Mesenchymal stem cell (in vitro differentiated cells and primary cell): ENCODE results near the gene KCNK7.

Experiments used
- DNase-seq: peaks from one replicate; pipeline ENCODE4 v3.0.0-alpha.2; 2013
- H2AFZ ChIP-seq: one replicate; pipeline ENCODE4 v1.6.1; 2013; ENCODE audit warnings: low read depth, mild to moderate bottlenecking, control low read depth, inconsistent platforms, low read length, moderate library complexity
- H2AK5ac ChIP-seq: 2 replicates; pipeline ENCODE4 v1.6.1; 2013; ENCODE audit warnings: low read length, moderate library complexity, mild to moderate bottlenecking, inconsistent platforms; ENCODE audit not compliant: severe bottlenecking
- H2BK120ac ChIP-seq: one replicate; pipeline ENCODE4 v1.6.1; 2013; ENCODE audit warnings: low read depth, mild to moderate bottlenecking, inconsistent platforms, low read length, moderate library complexity
- H2BK12ac ChIP-seq, 2 experiments: one replicate each; pipeline ENCODE4 v1.6.1; 2013; ENCODE audit warnings: inconsistent platforms in 2 of 2, low read length in 2 of 2, mild to moderate bottlenecking in 2 of 2, moderate library complexity in 2 of 2, control low read depth in 1 of 2
- H2BK15ac ChIP-seq: one replicate; pipeline ENCODE4 v1.6.1; 2013; ENCODE audit warnings: mild to moderate bottlenecking, low read depth, inconsistent platforms; ENCODE audit not compliant: poor library complexity, severe bottlenecking
- H2BK5ac ChIP-seq: 2 replicates; pipeline ENCODE4 v1.6.1; 2013; ENCODE audit warnings: low read depth, mild to moderate bottlenecking, low read length, control low read depth, inconsistent platforms; ENCODE audit not compliant: poor library complexity, severe bottlenecking
- H3K14ac ChIP-seq, 2 experiments: one replicate each; pipeline ENCODE4 v1.6.1; 2013; ENCODE audit warnings: inconsistent platforms in 2 of 2, low read length in 2 of 2, control low read depth in 1 of 2, mild to moderate bottlenecking in 1 of 2, moderate library complexity in 1 of 2
- H3K18ac ChIP-seq, 2 experiments: one replicate each; pipeline ENCODE4 v1.6.1; 2013; ENCODE audit warnings: inconsistent platforms in 2 of 2, low read length in 2 of 2, control low read depth in 1 of 2, low read depth in 1 of 2, mild to moderate bottlenecking in 1 of 2
- H3K23ac ChIP-seq, 2 experiments: one replicate each; pipeline ENCODE4 v1.6.1; 2013; ENCODE audit warnings: inconsistent platforms in 2 of 2, low read length in 2 of 2, mild to moderate bottlenecking in 2 of 2, moderate library complexity in 2 of 2, control low read depth in 1 of 2
- H3K27ac ChIP-seq: 2 replicates; pipeline ENCODE4 v1.5.1; 2013; ENCODE audit warnings: mild to moderate bottlenecking, moderate library complexity, low read length, control low read depth, inconsistent platforms; ENCODE audit not compliant: poor library complexity, severe bottlenecking
- H3K27me3 ChIP-seq, 2 experiments: 2 replicates each; pipeline versions ENCODE4 v1.6.1 to v1.7.0; 2013; ENCODE audit warnings: low read length in 2 of 2, mild to moderate bottlenecking in 2 of 2, moderate library complexity in 2 of 2, control low read depth in 1 of 2, inconsistent platforms in 1 of 2; ENCODE audit not compliant: control insufficient read depth in 1 of 2, insufficient read depth in 1 of 2
- H3K36me3 ChIP-seq, 2 experiments: 2 replicates each; pipeline versions ENCODE4 v1.6.1 to v1.7.0; 2013; ENCODE audit warnings: low read length in 2 of 2, control low read depth in 1 of 2, inconsistent platforms in 1 of 2, low read depth in 1 of 2, mild to moderate bottlenecking in 1 of 2; ENCODE audit not compliant: insufficient read depth in 2 of 2, control insufficient read depth in 1 of 2
- H3K4ac ChIP-seq, 2 experiments: one replicate each; pipeline ENCODE4 v1.6.1; 2013; ENCODE audit warnings: inconsistent platforms in 2 of 2, low read length in 2 of 2, mild to moderate bottlenecking in 2 of 2, moderate library complexity in 2 of 2, control low read depth in 1 of 2, low read depth in 1 of 2
- H3K4me1 ChIP-seq: 2 replicates; pipeline ENCODE4 v1.6.1; 2013; ENCODE audit warnings: low read depth, low read length, control low read depth; ENCODE audit not compliant: control insufficient read depth, insufficient read depth
- H3K4me2 ChIP-seq: 2 replicates; pipeline ENCODE4 v1.6.1; 2013; ENCODE audit warnings: low read length, mild to moderate bottlenecking, inconsistent platforms; ENCODE audit not compliant: poor library complexity, severe bottlenecking
- H3K4me3 ChIP-seq, 2 experiments: 2 replicates each; pipeline versions ENCODE4 v1.5.1 to v1.7.0; 2013; ENCODE audit warnings: low read length in 2 of 2, mild to moderate bottlenecking in 2 of 2, control low read depth in 1 of 2, low read depth in 1 of 2; ENCODE audit not compliant: insufficient read depth in 1 of 2
- H3K79me1 ChIP-seq: replicated peaks from 2 replicates; pipeline ENCODE4 v1.6.1; 2013; ENCODE audit warnings: mild to moderate bottlenecking, control low read depth, low read length, inconsistent platforms; ENCODE audit not compliant: poor library complexity, severe bottlenecking
- H3K9ac ChIP-seq: 2 replicates; pipeline ENCODE4 v1.7.0; 2013; ENCODE audit warnings: mild to moderate bottlenecking, low read length, moderate library complexity
- H3K9me3 ChIP-seq: 2 replicates; pipeline ENCODE4 v1.7.0; 2013; ENCODE audit warnings: mild to moderate bottlenecking, low read length; ENCODE audit not compliant: control insufficient read depth
- H4K8ac ChIP-seq: one replicate; pipeline ENCODE4 v1.6.1; 2013; ENCODE audit warnings: inconsistent platforms, mild to moderate bottlenecking, low read length, moderate library complexity
- H4K91ac ChIP-seq: one replicate; pipeline ENCODE4 v1.6.1; 2013; ENCODE audit warnings: mild to moderate bottlenecking, low read length, inconsistent platforms
- WGBS: methylation state at CpG from one replicate; pipeline ENCODE4 v1.1.7; 2013; ENCODE audit warnings: mixed read lengths; 5-methylcytosine and 5-hydroxymethylcytosine counted together

Gene KCNK7

GRCh38 chr11:65615229-65615949, 19.8 kb upstream of the KCNK7 start, which contains the start of gene PCNX3:
Gene PCNX3, plus strand, starts transcription at chr11:65615776. Its CDS starts 536 bp downstream, at chr11:65616312.
- Histone ChIP-seq H3K4me3 (peak within 1 kb of the TSS; percentile 85 to 96), H3K18ac (peak within 1 kb of the TSS; percentile 83 to 87), H2BK120ac (peak within 1 kb of the TSS; percentile 67), H3K9me3 (no peaks in the 10 kb centered on the region), H3K27me3 (no peaks in the 10 kb centered on the region), H2BK12ac (no peak within 1 kb of the TSS), H3K4me1 (peaks cover 58% of the 10 kb centered on the region), H3K23ac (no peak within 1 kb of the TSS), H3K36me3 (peaks cover 46 to 58% of the 10 kb centered on the region in 2 experiments), H4K8ac (peak within 1 kb of the TSS; percentile 61), H2AFZ (no peak within 1 kb of the TSS), H2BK5ac (peak within 1 kb of the TSS; percentile 75), H2BK15ac (no peak within 1 kb of the TSS), H3K14ac (peak within 1 kb of the TSS in 1 of 2 experiments; percentile 71), H3K4ac (peak within 1 kb of the TSS; percentile 69 to 87), H3K9ac (peak within 1 kb of the TSS; percentile 97), H3K4me2 (peak within 1 kb of the TSS; percentile 83), H4K91ac (peak within 1 kb of the TSS; percentile 77), H3K79me1 (peaks cover 19% of the 10 kb centered on the region), H2AK5ac (peak within 1 kb of the TSS; percentile 40), H3K27ac (peak within 1 kb of the TSS; percentile 90)
- peak; percentile 100 for DNase-seq
- under 1% methylated on average over 54 of the region's 55 CpGs for WGBS

DNA sequence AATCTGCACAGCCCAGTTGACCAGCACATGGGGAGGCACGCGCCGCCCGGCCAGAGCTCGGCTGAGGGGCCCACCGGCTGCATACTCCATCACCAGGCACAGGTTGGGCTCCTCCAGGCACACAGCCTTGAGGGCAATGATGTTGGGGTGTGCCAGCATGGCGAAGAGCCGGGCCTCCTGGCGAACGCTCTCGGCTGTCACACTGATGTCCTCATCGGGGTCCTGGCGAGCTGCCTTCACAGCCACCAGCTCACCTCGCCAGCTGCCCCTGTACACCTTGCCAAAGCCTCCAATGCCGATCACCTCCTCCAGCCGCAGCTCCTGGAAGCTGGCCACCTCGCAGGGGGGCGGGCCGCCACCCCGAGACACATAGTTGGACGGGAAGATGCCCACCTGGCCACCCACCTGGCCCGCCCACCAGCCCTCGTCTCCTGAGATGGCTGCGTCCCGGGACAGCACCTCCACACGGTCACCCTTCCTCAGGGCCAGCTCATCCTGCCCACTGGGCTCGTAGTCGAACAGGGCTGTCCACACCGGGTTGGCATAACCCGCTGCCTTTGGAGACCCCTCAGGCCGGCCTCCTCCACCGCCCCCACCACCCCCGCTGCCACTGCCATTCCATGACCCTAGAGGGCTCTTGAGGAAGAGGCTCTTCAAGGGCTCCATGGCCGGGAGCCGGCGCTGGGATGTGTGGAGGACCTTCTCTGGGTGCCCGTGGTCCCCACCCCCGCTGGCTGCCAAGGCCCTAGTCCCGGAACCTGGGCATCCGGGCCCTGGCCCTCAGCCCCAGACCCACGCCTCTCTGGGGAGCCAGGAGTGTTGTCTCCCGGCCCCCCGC, 17.7 kb upstream of the KCNK7 start:
- Histone ChIP-seq H4K8ac (no peak overlapping the region), H4K91ac (peak overlapping the region; percentile 75), H3K27ac (peak overlapping the region; percentile 66), H3K36me3 (peaks cover 33 to 51% of the 10 kb centered on the region in 2 experiments), H3K23ac (peak overlapping the region in 1 of 2 experiments; percentile 83), H2AFZ (no peak overlapping the region), H3K4ac (peak overlapping the region; percentile 68 to 95), H3K4me3 (peak overlapping the region; percentile 72 to 96), H3K79me1 (peaks cover 4% of the 10 kb centered on the region), H3K18ac (peak overlapping the region; percentile 64 to 77), H3K9me3 (no peaks in the 10 kb centered on the region), H2BK12ac (peak overlapping the region; percentile 51 to 55), H2BK120ac (peak overlapping the region; percentile 56), H2BK15ac (no peak overlapping the region), H2AK5ac (peak overlapping the region; percentile 41), H3K9ac (peak overlapping the region; percentile 97), H3K14ac (peak overlapping the region; percentile 26 to 70), H3K27me3 (no peaks in the 10 kb centered on the region), H3K4me1 (peaks cover 48% of the 10 kb centered on the region), H2BK5ac (no peak overlapping the region), H3K4me2 (peak overlapping the region; percentile 67)
- DNase-seq, result no peak
- 53% methylated on average over 43 of the region's 43 CpGs for WGBS

GRCh38 chr11:65612691-65613090, 17.1 kb upstream of the KCNK7 start:
- Histone ChIP-seq H2BK120ac (no peak overlapping the region), H3K23ac (peak overlapping the region in 1 of 2 experiments; percentile 83), H3K9ac (peak overlapping the region; percentile 97), H3K4me1 (peaks cover 47% of the 10 kb centered on the region), H2AFZ (no peak overlapping the region), H2BK5ac (no peak overlapping the region), H4K91ac (peak overlapping the region; percentile 70), H3K27me3 (no peaks in the 10 kb centered on the region), H3K4me2 (peak overlapping the region; percentile 67), H3K14ac (peak overlapping the region in 1 of 2 experiments; percentile 19), H3K79me1 (peaks cover 10% of the 10 kb centered on the region), H3K18ac (peak overlapping the region in 1 of 2 experiments; percentile 34), H3K36me3 (peaks cover 33 to 51% of the 10 kb centered on the region in 2 experiments), H2BK12ac (peak overlapping the region in 1 of 2 experiments; percentile 55), H3K27ac (peak overlapping the region; percentile 81), H2AK5ac (peak overlapping the region; percentile 41), H3K4me3 (peak overlapping the region; percentile 43 to 96), H4K8ac (no peak overlapping the region), H3K4ac (peak overlapping the region in 1 of 2 experiments; percentile 2), H3K9me3 (no peaks in the 10 kb centered on the region), H2BK15ac (peak overlapping the region; percentile 9)
- no peak for DNase-seq
- 97% methylated on average over 7 of the region's 7 CpGs for WGBS
